ENCODE results near the gene RDM1.

The RDM1 gene

GRCh38 chr17:35917519-35918213 is 12.9 kb downstream of the RDM1 start:
- Histone ChIP-seq H3K27ac (no peak overlapping the region), H3K4me3 (no peak overlapping the region)
- no peak for TF ChIP-seq CTCF (IDR thresholded peaks at IDR 0.05)
- DNase-seq (ENCODE audit: low spot score) = no peak

GRCh38 chr17:35915153-35915964 is 15.2 kb downstream of the RDM1 start:
- H3K27ac ChIP-seq = no peak overlapping the region
- no peak overlapping the region for H3K4me3 ChIP-seq
- DNase-seq (ENCODE audit: low spot score) = no peak
- TF ChIP-seq CTCF (IDR thresholded peaks at IDR 0.05) = no peak

DNA sequence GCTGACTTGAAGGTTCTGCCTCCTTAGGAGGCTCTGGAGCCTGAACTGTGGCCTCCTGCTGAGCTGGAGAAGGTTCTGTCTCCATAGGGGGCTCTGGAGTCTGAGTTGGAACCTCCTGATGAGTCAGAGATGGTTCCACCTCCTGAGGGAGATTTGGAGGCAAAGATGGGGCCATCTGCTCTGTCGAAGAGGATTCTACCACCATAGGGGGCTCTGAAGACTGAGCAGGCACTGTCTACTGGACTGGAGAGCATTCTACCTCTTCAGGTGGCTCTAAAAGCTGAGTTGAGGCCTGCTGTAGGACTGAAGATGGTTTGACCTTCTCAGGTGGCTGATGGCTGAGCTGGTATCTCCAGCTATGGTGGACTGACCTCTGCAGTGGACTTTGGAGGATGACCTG is 16.2 kb downstream of the RDM1 start:
- DNase-seq (ENCODE audit: low spot score) = no peak
- Histone ChIP-seq H3K27ac (no peak overlapping the region), H3K4me3 (no peak overlapping the region)
- no peak for TF ChIP-seq CTCF (IDR thresholded peaks at IDR 0.05)

- H3K27ac ChIP-seq = no peak overlapping the region
- no peak overlapping the region for H3K4me3 ChIP-seq
- no peak for DNase-seq (ENCODE audit: low spot score)
- no peak for TF ChIP-seq CTCF (IDR thresholded peaks at IDR 0.05)
Measured at GRCh38 chr17:35913609-35914008, 17.0 kb downstream of the RDM1 start.

DNA sequence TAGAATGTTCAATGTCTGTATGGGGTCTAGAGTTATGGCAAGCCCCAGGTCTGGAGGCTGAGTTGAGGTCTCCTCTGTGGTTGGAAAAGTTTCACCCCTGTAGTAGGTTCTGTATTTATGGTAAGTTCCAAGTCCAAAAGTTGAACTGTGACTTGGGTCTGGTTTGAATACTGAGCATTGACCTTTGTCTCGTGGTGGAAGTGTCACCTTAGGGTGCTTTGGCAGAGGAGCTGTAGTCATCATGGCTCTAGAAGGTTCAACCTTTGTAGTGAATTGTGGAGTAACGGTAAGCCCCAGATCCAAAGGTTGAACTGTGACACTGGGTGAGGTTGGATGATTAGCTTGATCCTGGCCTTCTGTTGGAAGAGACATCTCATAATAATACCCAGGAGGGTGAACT is 17.6 kb downstream of the RDM1 start:
- TF ChIP-seq CTCF (IDR thresholded peaks at IDR 0.05) = no peak
- Histone ChIP-seq H3K4me3 (no peak overlapping the region), H3K27ac (no peak overlapping the region)
- no peak for DNase-seq (ENCODE audit: low spot score)

- TF ChIP-seq CTCF (IDR thresholded peaks at IDR 0.05) = no peak
- no peak overlapping the region for H3K27ac ChIP-seq
- no peak for DNase-seq (ENCODE audit: low spot score)
- H3K4me3 ChIP-seq = no peak overlapping the region
Measured at GRCh38 chr17:35912339-35912912, 18.1 kb downstream of the RDM1 start.

Data from coronary artery (tissue), 2 donors.